ENCODE results near the gene ME3.
"Not testable (repeated sequence)": the region's sequence is repeated elsewhere in the genome, so short reads cannot be mapped to it uniquely, and the experiment has no call there.

DNA sequence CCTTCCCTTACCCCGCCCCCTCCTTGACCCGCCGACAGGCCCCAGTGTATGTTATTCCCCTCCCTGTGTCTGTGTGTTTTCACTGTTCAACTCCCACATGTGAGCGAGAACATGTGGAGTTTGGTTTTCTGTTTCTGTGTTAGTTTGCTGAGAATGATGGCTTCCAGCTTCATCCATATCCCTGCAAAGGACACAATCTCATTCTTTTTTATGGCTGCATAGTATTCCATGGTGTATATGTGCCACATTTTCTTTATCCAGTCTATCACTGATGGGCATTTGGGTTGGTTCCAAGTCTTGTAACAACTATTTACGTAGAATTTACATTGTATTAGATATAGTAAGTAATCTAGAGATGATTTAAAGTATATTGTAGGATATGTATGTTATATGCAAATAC lies 149.9 kb downstream of the ME3 start:
- TF ChIP-seq, protein P1, sequence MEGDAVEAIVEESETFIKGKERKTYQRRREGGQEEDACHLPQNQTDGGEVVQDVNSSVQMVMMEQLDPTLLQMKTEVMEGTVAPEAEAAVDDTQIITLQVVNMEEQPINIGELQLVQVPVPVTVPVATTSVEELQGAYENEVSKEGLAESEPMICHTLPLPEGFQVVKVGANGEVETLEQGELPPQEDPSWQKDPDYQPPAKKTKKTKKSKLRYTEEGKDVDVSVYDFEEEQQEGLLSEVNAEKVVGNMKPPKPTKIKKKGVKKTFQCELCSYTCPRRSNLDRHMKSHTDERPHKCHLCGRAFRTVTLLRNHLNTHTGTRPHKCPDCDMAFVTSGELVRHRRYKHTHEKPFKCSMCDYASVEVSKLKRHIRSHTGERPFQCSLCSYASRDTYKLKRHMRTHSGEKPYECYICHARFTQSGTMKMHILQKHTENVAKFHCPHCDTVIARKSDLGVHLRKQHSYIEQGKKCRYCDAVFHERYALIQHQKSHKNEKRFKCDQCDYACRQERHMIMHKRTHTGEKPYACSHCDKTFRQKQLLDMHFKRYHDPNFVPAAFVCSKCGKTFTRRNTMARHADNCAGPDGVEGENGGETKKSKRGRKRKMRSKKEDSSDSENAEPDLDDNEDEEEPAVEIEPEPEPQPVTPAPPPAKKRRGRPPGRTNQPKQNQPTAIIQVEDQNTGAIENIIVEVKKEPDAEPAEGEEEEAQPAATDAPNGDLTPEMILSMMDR (IDR thresholded peaks at IDR 0.05 in 2 of 3, conservative IDR thresholded peaks at IDR 0.05 in 1 of 3; ENCODE audit: borderline replicate concordance in 1 of 3, insufficient read depth in 1 of 3, low read depth in 2 of 3, low read length in 2 of 3): not testable (repeated sequence)
- TF ChIP-seq ATF3 (IDR thresholded peaks at IDR 0.05); POLR2A (IDR thresholded peaks at IDR 0.05; ENCODE audit: borderline replicate concordance, extremely low read depth, insufficient read depth, insufficient read length); CBX3 (IDR thresholded peaks at IDR 0.05; ENCODE audit: low read depth); SIN3A (IDR thresholded peaks at IDR 0.05; ENCODE audit: low read depth); YY1 (IDR thresholded peaks at IDR 0.05; ENCODE audit: extremely low read depth, insufficient replicate concordance, low read depth, low read length); RAD21 (IDR thresholded peaks at IDR 0.05; ENCODE audit: low read depth): not testable (repeated sequence)

Data from HCT116 (cell line).